ENCODE data around the gene BEAN1. TPM values are rescaled to one million over a fixed set of nuclear protein-coding genes. Genes with fewer than 3 reads are reported as not detected.

The BEAN1 gene
- total RNA-seq, 1 donor from 2014 or later = 0.92 TPM

- ATAC-seq = peak; percentile 1
Measured at GRCh38 chr16:66523861-66524354, 96.8 kb downstream of the BEAN1 start.

GRCh38 chr16:66524601-66525164 is 97.6 kb downstream of the BEAN1 start:
- ATAC-seq = peak; percentile 45

GRCh38 chr16:66525396-66526180 is 98.5 kb downstream of the BEAN1 start:
- no peak for ATAC-seq

GRCh38 chr16:66528294-66528693 is 101.2 kb downstream of the BEAN1 start:
- no peak for ATAC-seq

GRCh38 chr16:66529475-66529874 is 102.4 kb downstream of the BEAN1 start:
- no peak for ATAC-seq

Other genes starting within 250 kb of the BEAN1 start
- 5.3 TPM for gene CDH5, start 60.6 kb upstream of the BEAN1 start, total RNA-seq
- gene TK2, start 122.8 kb downstream of the BEAN1 start, total RNA-seq = 8.5 TPM
- 14.2 TPM for gene CKLF, start 125.3 kb downstream of the BEAN1 start, total RNA-seq
- gene CMTM1, start 139.1 kb downstream of the BEAN1 start, total RNA-seq = 0.60 TPM
- gene CMTM2, start 152.2 kb downstream of the BEAN1 start, total RNA-seq = not detected
- gene CMTM3, start 177.4 kb downstream of the BEAN1 start, total RNA-seq = 3.7 TPM

Measured in esophagus mucosa (tissue), 1 donor.